ENCODE results near the gene POLD2. TPM values are rescaled to one million over a fixed set of nuclear protein-coding genes. Genes with fewer than 3 reads are reported as not detected.
"Not testable (repeated sequence)": the region's sequence is repeated elsewhere in the genome, so short reads cannot be mapped to it uniquely, and the experiment has no call there.

POLD2 gene
- total RNA-seq, 1 donor from 2014 or later: 147 TPM

GRCh38 chr7:44128721-44129582 is 5.6 kb upstream of the POLD2 start:
- Mint-ChIP-seq H3K27ac (no peak overlapping the region), H3K27me3 (no peaks in the 10 kb centered on the region), H3K9me3 (peaks cover 8% of the 10 kb centered on the region), H3K4me1 (peaks cover 3% of the 10 kb centered on the region), H3K36me3 (ENCODE audit: low read depth) (no peaks in the 10 kb centered on the region), H3K4me3 (no peak overlapping the region)
- ChIA-PET POLR2A (no interaction called here), CTCF (no interaction called here)
- intact Hi-C loops (cut with micrococcal nuclease): no loop called here
- TF ChIP-seq, protein P1, sequence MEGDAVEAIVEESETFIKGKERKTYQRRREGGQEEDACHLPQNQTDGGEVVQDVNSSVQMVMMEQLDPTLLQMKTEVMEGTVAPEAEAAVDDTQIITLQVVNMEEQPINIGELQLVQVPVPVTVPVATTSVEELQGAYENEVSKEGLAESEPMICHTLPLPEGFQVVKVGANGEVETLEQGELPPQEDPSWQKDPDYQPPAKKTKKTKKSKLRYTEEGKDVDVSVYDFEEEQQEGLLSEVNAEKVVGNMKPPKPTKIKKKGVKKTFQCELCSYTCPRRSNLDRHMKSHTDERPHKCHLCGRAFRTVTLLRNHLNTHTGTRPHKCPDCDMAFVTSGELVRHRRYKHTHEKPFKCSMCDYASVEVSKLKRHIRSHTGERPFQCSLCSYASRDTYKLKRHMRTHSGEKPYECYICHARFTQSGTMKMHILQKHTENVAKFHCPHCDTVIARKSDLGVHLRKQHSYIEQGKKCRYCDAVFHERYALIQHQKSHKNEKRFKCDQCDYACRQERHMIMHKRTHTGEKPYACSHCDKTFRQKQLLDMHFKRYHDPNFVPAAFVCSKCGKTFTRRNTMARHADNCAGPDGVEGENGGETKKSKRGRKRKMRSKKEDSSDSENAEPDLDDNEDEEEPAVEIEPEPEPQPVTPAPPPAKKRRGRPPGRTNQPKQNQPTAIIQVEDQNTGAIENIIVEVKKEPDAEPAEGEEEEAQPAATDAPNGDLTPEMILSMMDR (IDR thresholded peaks at IDR 0.05): no peak
- ATAC-seq (ENCODE audit: low read depth) (no peak), DNase-seq (no peak)

DNA sequence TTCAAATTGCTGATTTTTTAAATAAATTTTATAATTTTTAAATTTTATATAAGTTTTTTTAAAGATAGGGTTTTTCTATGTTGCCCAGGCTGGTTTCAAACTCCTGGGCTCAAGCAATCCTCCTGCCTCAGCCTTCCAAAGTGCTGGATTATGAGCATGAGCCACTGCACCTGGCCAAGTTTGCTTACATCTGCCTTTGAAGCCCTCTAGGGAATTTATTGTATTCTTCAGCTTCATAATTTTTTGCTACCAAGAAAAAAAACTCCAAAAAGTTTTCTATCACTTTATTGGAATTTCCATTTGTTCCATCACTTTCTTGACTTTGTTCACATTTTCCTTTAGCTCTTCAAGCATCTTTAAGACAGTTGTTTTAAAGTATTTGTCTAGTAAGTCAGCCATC is 3.8 kb upstream of the POLD2 start:
- Mint-ChIP-seq H3K27ac (no peak overlapping the region), H3K27me3 (no peaks in the 10 kb centered on the region), H3K9me3 (peaks cover 8% of the 10 kb centered on the region), H3K36me3 (ENCODE audit: low read depth) (peaks cover 2% of the 10 kb centered on the region), H3K4me1 (peaks cover 13% of the 10 kb centered on the region), H3K4me3 (no peak overlapping the region)
- intact Hi-C loops (cut with micrococcal nuclease): no loop called here
- TF ChIP-seq, protein P1 (IDR thresholded peaks at IDR 0.05): no peak
- no peak for DNase-seq
- POLR2A ChIA-PET: interaction anchor here (0.6 kb wide), 1 partner anchor 49 kb away, joined by 3 read pairs; no protein-coding TSS in a partner anchor
- CTCF ChIA-PET: interaction anchor here (0.7 kb wide), 1 partner anchor 39 kb away, joined by 3 read pairs; no protein-coding TSS in a partner anchor
- ATAC-seq (ENCODE audit: low read depth): no peak

GRCh38 chr7:44126574-44126973 is 3.2 kb upstream of the POLD2 start:
- ChIA-PET CTCF (interaction anchor here (1.5 kb wide), 1 partner anchor 70 kb away, joined by 4 read pairs; no protein-coding TSS in a partner anchor), POLR2A (interaction anchor here (0.9 kb wide), 1 partner anchor 74 kb away, joined by 5 read pairs; the partner anchor contains the start of gene YKT6)
- ATAC-seq (ENCODE audit: low read depth); H3K27ac Mint-ChIP-seq; DNase-seq; H3K36me3 Mint-ChIP-seq (ENCODE audit: low read depth); intact Hi-C loops (cut with micrococcal nuclease); H3K9me3 Mint-ChIP-seq; H3K4me3 Mint-ChIP-seq; H3K27me3 Mint-ChIP-seq: not testable (repeated sequence)
- H3K4me1 Mint-ChIP-seq: peaks cover 17% of the 10 kb centered on the region

GRCh38 chr7:44124822-44125202 is 1.5 kb upstream of the POLD2 start:
- H3K36me3 Mint-ChIP-seq (ENCODE audit: low read depth): peaks cover 16% of the 10 kb centered on the region
- TF ChIP-seq, protein P1 (IDR thresholded peaks at IDR 0.05): no peak
- intact Hi-C loops (cut with micrococcal nuclease): loop anchor here (5.0 kb wide), 2 partner anchors 722 to 987 kb away; partner anchors contain the start of genes H2AZ2 and TBRG4

DNA sequence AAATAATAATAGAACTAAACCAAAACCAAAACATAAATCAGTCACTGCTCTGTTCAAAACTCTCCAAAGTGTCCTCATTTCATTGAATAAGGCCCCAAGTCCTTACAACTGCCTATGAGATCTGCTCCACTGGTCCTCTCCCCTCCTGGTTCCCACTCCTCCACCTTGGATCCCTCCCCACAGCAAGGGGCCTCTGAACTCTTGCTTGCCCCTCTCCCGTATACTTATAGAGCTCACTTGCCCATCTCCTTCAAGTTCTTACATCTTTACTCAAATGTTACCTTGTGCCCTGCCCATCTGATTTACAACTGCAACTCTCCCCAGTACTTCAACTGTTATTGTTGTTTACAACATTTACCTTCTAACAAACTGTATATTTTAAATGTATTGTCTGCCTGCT is 819 bp downstream of the POLD2 start:
- ATAC-seq (ENCODE audit: low read depth) (no peak), DNase-seq (no peak)
- Mint-ChIP-seq H3K9me3 (peaks cover 3% of the 10 kb centered on the region), H3K36me3 (ENCODE audit: low read depth) (peaks cover 38% of the 10 kb centered on the region), H3K27me3 (no peaks in the 10 kb centered on the region), H3K4me3 (peak overlapping the region; percentile 88), H3K27ac (peak overlapping the region; percentile 51), H3K4me1 (peaks cover 25% of the 10 kb centered on the region)
- ChIA-PET POLR2A (interaction anchor here (0.6 to 2.4 kb wide), 11 partner anchors 8 to 103 kb away, joined by 3 to 20 read pairs (median 7); partner anchors contain the start of genes DBNL and YKT6), CTCF (interaction anchor here (1.2 to 1.6 kb wide), 3 partner anchors 24 to 75 kb away, joined by 3 to 5 read pairs (median 4); no protein-coding TSS in a partner anchor)
- TF ChIP-seq, protein P1 (IDR thresholded peaks at IDR 0.05): no peak
- intact Hi-C loops (cut with micrococcal nuclease): loop anchor here (2.0 to 5.0 kb wide), 5 partner anchors 18 to 990 kb away; partner anchors contain the start of genes AEBP1, DBNL, H2AZ2 and TBRG4

More at GRCh38 chr7:44124822-44125202, 1.5 kb upstream of the POLD2 start:
- Mint-ChIP-seq H3K4me3 (peak overlapping the region; percentile 19), H3K27ac (no peak overlapping the region), H3K4me1 (peaks cover 24% of the 10 kb centered on the region), H3K27me3 (no peaks in the 10 kb centered on the region), H3K9me3 (peaks cover 8% of the 10 kb centered on the region)
- ATAC-seq (ENCODE audit: low read depth) (no peak), DNase-seq (no peak)
- POLR2A ChIA-PET: interaction anchor here (1.0 to 2.4 kb wide), 2 partner anchors 19 to 84 kb away, joined by 3 to 7 read pairs; no protein-coding TSS in a partner anchor
- CTCF ChIA-PET: no interaction called here
